GM12878 (cell line): ENCODE data around the gene SYNGR1. TPM values are rescaled to one million over a fixed set of nuclear protein-coding genes. Genes with fewer than 3 reads are reported as not detected.
A peak's percentile ranks its signal among the peaks of the same experiment; 100 is the strongest.

Experiments
- ASH2L ChIP-seq: fragments of 300-600, 200-600 bp; sonication (generic); IDR thresholded peaks from 2 replicates; pipeline ENCODE4 v1.6.1; 2017; ENCODE audit warnings: low read depth, mild to moderate bottlenecking, borderline replicate concordance
- BACH1 ChIP-seq: fragments of 450-650 bp; IDR thresholded peaks from 2 replicates; pipeline ENCODE4 v1.6.1; 2017; ENCODE audit warnings: mild to moderate bottlenecking, borderline replicate concordance
- BHLHE40 ChIP-seq, 2 experiments: fragments of 450-650 bp in 1 of 2; IDR thresholded peaks; 2 replicates each; pipeline ENCODE4 v1.6.1; 2011 to 2017; ENCODE audit warnings: low read depth in 2 of 2, borderline replicate concordance in 1 of 2, improper control_type of control experiment in 1 of 2, low read length in 1 of 2, mild to moderate bottlenecking in 1 of 2
- CBX5 ChIP-seq: sonication (generic); IDR thresholded peaks from 2 replicates; pipeline ENCODE4 v1.6.1; 2016; ENCODE audit warnings: low read depth, moderate library complexity, mild to moderate bottlenecking, inconsistent platforms
- CEBPZ ChIP-seq: fragments of 150-350 bp; IDR thresholded peaks from 2 replicates; pipeline ENCODE4 v1.6.1; 2016; ENCODE audit warnings: low read depth, low read length
- ETV6 ChIP-seq, 2 experiments: fragments of 450-650 bp in 1 of 2; IDR thresholded peaks in 1 of 2; conservative IDR thresholded peaks in 1 of 2; 2 replicates each; pipeline ENCODE4 v1.6.1; 2014; ENCODE audit warnings: antibody characterized with exemption in 1 of 2, borderline replicate concordance in 1 of 2, low read depth in 1 of 2, mild to moderate bottlenecking in 1 of 2, moderate library complexity in 1 of 2
- IKZF1 ChIP-seq: fragments of 450-650 bp; conservative IDR thresholded peaks from 2 replicates; pipeline ENCODE4 v1.6.1; 2017; ENCODE audit warnings: antibody characterized with exemption, mild to moderate bottlenecking
- KLF5 ChIP-seq: fragments of 450-650 bp; IDR thresholded peaks from 2 replicates; pipeline ENCODE4 v1.6.1; 2014; ENCODE audit warnings: mild to moderate bottlenecking; ENCODE audit not compliant: partially characterized antibody
- LARP7 ChIP-seq: fragments of 450-650 bp; IDR thresholded peaks from 2 replicates; pipeline ENCODE4 v1.6.1; 2017; ENCODE audit warnings: mild to moderate bottlenecking
- MEF2A ChIP-seq: IDR thresholded peaks from 2 replicates; pipeline ENCODE4 v1.6.1; 2011; ENCODE audit warnings: low read depth, mild to moderate bottlenecking, low read length, moderate library complexity; ENCODE audit not compliant: insufficient read depth
- MEF2B ChIP-seq: fragments of 450-650 bp; IDR thresholded peaks from 2 replicates; pipeline ENCODE4 v1.6.1; 2018; ENCODE audit warnings: mild to moderate bottlenecking, moderate library complexity; ENCODE audit not compliant: partially characterized antibody, poor library complexity, severe bottlenecking
- PAX5 ChIP-seq: IDR thresholded peaks from 2 replicates; pipeline ENCODE4 v1.6.1; 2011; ENCODE audit warnings: low read depth, low read length, borderline replicate concordance
- PAX8 ChIP-seq: fragments of 450-650 bp; IDR thresholded peaks from 2 replicates; pipeline ENCODE4 v1.6.1; 2017; ENCODE audit warnings: mild to moderate bottlenecking, moderate library complexity
- POU2F2 ChIP-seq: IDR thresholded peaks from 3 replicates; pipeline ENCODE4 v1.6.1; 2011; ENCODE audit warnings: low read depth, mild to moderate bottlenecking, low read length, borderline replicate concordance
- RBBP5 ChIP-seq: fragments of 200-600 bp; sonication (generic); conservative IDR thresholded peaks from 2 replicates; pipeline ENCODE4 v1.6.1; 2016
- SIX5 ChIP-seq: IDR thresholded peaks from 2 replicates; pipeline ENCODE4 v1.6.1; 2011; ENCODE audit warnings: mild to moderate bottlenecking, low read depth, low read length, moderate library complexity; ENCODE audit not compliant: severe bottlenecking
- SMAD5 ChIP-seq: IDR thresholded peaks from 2 replicates; pipeline ENCODE4 v1.6.1; 2016; ENCODE audit warnings: antibody characterized with exemption, low read depth
- ZBTB11 ChIP-seq: fragments of 450-650 bp; formaldehyde crosslinking; IDR thresholded peaks from 2 replicates; pipeline ENCODE4 v1.5.0; 2022; ENCODE audit warnings: mild to moderate bottlenecking, missing genetic modification characterization
- ZNF217 ChIP-seq: fragments of 450-650 bp; IDR thresholded peaks from 2 replicates; pipeline ENCODE4 v1.6.1; 2017; ENCODE audit warnings: antibody characterized with exemption, mild to moderate bottlenecking
- ZZZ3 ChIP-seq: IDR thresholded peaks from 2 replicates; pipeline ENCODE4 v1.6.1; 2011; ENCODE audit warnings: low read depth; ENCODE audit not compliant: control insufficient read depth, insufficient read length
- polyA plus RNA-seq, 11 experiments: library from polyadenylated mRNA; depleted of rRNA in 4 of 11; unstranded in 6 of 11; stranded (reverse) in 5 of 11; fragments of >200 nt; fragmentation: Nextera tagmentation in 4 of 11; fragmentation: Illumina TruSeq in 1 of 11; extraction: Ambion mirVana in 4 of 11; extraction: Trizol in 1 of 11; gene quantifications; 1 replicate in 1 of 11; 2 replicates in 10 of 11; pipeline versions ENCODE4 v1.2.1 to v1.2.3, GENCODE V29; 2011 to 2016; ENCODE audit warnings: inconsistent platforms in 2 of 11, missing spikeins in 2 of 11, low read depth in 1 of 11
- total RNA-seq, 4 experiments: library from RNA; depleted of rRNA in 3 of 4; stranded (reverse); fragments of >200 nt in 3 of 4; fragmentation: Illumina TruSeq in 1 of 4; extraction: Trizol in 1 of 4; gene quantifications; 2 replicates each; pipeline versions ENCODE4 v1.2.1 to v1.2.3, GENCODE V29; 2013 to 2021
- TF ChIP-seq, protein P1 (sequence below): fragments of 450-650 bp; IDR thresholded peaks from 2 replicates; pipeline ENCODE4 v1.6.1; 2014; ENCODE audit warnings: mild to moderate bottlenecking
- TF ChIP-seq, protein P2 (sequence below): IDR thresholded peaks from 2 replicates; pipeline ENCODE4 v1.6.1; 2012; ENCODE audit warnings: low read depth, low read length, improper control_type of control experiment

Gene SYNGR1
- total and polyA plus RNA-seq, 10 of the 15 experiments (the other 5 are each of a cell fraction or from before 2014, with no cell fraction given) = 0.87 to 9.2 (median 3.5) TPM

GRCh38 chr22:39316440-39317083 lies 33.2 kb upstream of the SYNGR1 start (continued):
- no peak for TF ChIP-seq SIX5
- TF ChIP-seq CEBPZ = no peak
- no peak for TF ChIP-seq PAX5
- no peak for TF ChIP-seq CBX5
- no peak for TF ChIP-seq ZBTB11
- 0 out of 2 replicates have a peak, but pooled peaks have one; percentile 28 for TF ChIP-seq SMAD5
- no peak for TF ChIP-seq ETV6 (conservative IDR thresholded peaks at IDR 0.05 in 1 of 2, IDR thresholded peaks at IDR 0.05 in 1 of 2; ENCODE audit: borderline replicate concordance in 1 of 2, low read depth in 1 of 2)
- TF ChIP-seq ASH2L = no peak
- peak; percentile 90 to 95 for TF ChIP-seq BHLHE40 (IDR thresholded peaks at IDR 0.05; ENCODE audit: borderline replicate concordance in 1 of 2, low read depth in 2 of 2, low read length in 1 of 2)
- TF ChIP-seq RBBP5 = no peak
- TF ChIP-seq ZZZ3 = no peak
- TF ChIP-seq PAX8 = no peak
- TF ChIP-seq MEF2A = no peak
- TF ChIP-seq BACH1 = no peak; the same call in 1 of the 2 replicates
- no peak for TF ChIP-seq KLF5
- TF ChIP-seq POU2F2 = no peak
- no peak for TF ChIP-seq MEF2B
- no peak for TF ChIP-seq LARP7
- no peak for TF ChIP-seq ZNF217
- TF ChIP-seq, protein P1, sequence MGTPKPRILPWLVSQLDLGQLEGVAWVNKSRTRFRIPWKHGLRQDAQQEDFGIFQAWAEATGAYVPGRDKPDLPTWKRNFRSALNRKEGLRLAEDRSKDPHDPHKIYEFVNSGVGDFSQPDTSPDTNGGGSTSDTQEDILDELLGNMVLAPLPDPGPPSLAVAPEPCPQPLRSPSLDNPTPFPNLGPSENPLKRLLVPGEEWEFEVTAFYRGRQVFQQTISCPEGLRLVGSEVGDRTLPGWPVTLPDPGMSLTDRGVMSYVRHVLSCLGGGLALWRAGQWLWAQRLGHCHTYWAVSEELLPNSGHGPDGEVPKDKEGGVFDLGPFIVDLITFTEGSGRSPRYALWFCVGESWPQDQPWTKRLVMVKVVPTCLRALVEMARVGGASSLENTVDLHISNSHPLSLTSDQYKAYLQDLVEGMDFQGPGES = no peak
- no peak for TF ChIP-seq IKZF1
- TF ChIP-seq, protein P2, sequence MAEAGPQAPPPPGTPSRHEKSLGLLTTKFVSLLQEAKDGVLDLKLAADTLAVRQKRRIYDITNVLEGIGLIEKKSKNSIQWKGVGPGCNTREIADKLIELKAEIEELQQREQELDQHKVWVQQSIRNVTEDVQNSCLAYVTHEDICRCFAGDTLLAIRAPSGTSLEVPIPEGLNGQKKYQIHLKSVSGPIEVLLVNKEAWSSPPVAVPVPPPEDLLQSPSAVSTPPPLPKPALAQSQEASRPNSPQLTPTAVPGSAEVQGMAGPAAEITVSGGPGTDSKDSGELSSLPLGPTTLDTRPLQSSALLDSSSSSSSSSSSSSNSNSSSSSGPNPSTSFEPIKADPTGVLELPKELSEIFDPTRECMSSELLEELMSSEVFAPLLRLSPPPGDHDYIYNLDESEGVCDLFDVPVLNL = no peak
